NCI-H748 (cell line): ENCODE measurements around the gene CSAG3.
"Not testable (repeated sequence)": the region's sequence is repeated elsewhere in the genome, so short reads cannot be mapped to it uniquely, and the experiment has no call there.

Experiments used
- DNase-seq: peaks from one replicate; lab custom pipeline; 2025; ENCODE audit not compliant: unreplicated experiment; lab: John Stamatoyannopoulos, UW

CSAG3 gene

DNA sequence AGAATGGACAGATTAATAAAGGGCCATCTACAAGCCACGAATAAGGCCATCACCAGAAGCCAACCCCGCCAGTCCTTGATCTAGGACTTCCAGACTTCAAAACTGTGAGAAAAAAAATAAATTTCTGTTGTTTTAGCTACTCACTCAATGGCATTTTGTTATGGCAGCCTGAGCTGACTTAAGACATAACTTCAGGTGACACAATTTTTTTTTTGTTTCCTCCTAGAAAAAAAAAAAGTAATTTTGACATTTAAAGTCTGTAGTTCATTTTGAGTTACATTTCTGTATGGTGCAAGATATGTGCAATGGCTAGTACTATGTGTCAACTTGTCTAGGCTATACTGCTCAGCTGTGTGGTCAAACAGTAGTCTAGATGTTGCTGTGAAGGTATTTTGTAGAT lies at the start of gene CSAG3:
TSS of gene CSAG3 (plus strand) at position 301 of the 400 bp plus-strand sequence.
- not testable (repeated sequence) for DNase-seq

- DNase-seq, result not testable (repeated sequence)
Observed at GRCh38 chrX:152713195-152713594, 45.8 kb upstream of the CSAG3 start.

- not testable (repeated sequence) for DNase-seq
Observed at GRCh38 chrX:152713815-152714787, 44.9 kb upstream of the CSAG3 start, which contains the start of gene MAGEA2B. MAGEA2B (plus strand) TSS chrX:152714628; CDS start chrX:152717107, 2,479 bp downstream.

GRCh38 chrX:152725409-152725808 lies 33.6 kb upstream of the CSAG3 start:
- DNase-seq, result no peak

DNA sequence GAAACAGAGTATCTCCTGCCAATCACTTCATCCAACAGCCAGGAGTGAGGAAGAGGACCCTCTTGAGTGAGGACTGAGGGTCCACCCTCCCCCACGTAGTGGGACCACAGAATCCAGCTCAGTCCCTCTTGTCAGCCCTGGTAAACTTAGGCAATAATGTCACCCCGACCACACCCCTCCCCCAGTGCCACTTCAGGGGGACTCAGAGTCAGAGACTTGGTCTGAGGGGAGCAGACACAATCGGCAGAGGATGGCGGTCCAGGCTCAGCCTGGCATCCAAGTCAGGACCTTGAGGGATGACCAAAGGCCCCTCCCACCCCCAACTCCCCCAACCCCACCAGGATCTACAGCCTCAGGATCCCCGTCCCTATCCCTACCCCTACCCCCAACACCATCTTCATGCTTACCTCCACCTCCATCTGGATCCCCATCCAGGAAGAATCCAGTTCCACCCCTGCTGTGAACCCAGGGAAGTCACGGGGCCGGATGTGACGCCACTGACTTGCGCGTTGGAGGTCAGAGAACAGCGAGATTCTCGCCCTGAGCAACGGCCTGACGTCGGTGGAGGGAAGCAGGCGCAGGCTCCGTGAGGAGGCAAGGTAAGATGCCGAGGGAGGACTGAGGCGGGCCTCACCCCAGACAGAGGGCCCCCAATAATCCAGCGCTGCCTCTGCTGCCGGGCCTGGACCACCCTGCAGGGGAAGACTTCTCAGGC lies 25.6 kb upstream of the CSAG3 start, which contains the start of the genes CSAG1 and MAGEA12:
TSS of gene CSAG1 (minus strand) at position 461 of the 715 bp plus-strand sequence. CDS start 1,261 bp downstream, outside the sequence.
TSS of gene MAGEA12 (plus strand) at position 497 of the 715 bp plus-strand sequence. CDS start 2,405 bp downstream, outside the sequence.
- DNase-seq, result peak; percentile 89

- not testable (repeated sequence) for DNase-seq
Observed at GRCh38 chrX:152734143-152734858, 24.7 kb upstream of the CSAG3 start.

- DNase-seq, result no peak
Observed at GRCh38 chrX:152735101-152735500, 23.9 kb upstream of the CSAG3 start.

GRCh38 chrX:152735860-152736511 lies 23.0 kb upstream of the CSAG3 start:
- no peak for DNase-seq

DNA sequence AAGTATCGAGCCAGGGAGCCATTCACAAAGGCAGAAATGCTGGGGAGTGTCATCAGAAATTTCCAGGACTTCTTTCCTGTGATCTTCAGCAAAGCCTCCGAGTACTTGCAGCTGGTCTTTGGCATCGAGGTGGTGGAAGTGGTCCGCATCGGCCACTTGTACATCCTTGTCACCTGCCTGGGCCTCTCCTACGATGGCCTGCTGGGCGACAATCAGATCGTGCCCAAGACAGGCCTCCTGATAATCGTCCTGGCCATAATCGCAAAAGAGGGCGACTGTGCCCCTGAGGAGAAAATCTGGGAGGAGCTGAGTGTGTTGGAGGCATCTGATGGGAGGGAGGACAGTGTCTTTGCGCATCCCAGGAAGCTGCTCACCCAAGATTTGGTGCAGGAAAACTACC lies 22.5 kb upstream of the CSAG3 start:
- DNase-seq, result not testable (repeated sequence)

GRCh38 chrX:152738560-152738959 lies 20.5 kb upstream of the CSAG3 start:
- DNase-seq, result no peak

DNA sequence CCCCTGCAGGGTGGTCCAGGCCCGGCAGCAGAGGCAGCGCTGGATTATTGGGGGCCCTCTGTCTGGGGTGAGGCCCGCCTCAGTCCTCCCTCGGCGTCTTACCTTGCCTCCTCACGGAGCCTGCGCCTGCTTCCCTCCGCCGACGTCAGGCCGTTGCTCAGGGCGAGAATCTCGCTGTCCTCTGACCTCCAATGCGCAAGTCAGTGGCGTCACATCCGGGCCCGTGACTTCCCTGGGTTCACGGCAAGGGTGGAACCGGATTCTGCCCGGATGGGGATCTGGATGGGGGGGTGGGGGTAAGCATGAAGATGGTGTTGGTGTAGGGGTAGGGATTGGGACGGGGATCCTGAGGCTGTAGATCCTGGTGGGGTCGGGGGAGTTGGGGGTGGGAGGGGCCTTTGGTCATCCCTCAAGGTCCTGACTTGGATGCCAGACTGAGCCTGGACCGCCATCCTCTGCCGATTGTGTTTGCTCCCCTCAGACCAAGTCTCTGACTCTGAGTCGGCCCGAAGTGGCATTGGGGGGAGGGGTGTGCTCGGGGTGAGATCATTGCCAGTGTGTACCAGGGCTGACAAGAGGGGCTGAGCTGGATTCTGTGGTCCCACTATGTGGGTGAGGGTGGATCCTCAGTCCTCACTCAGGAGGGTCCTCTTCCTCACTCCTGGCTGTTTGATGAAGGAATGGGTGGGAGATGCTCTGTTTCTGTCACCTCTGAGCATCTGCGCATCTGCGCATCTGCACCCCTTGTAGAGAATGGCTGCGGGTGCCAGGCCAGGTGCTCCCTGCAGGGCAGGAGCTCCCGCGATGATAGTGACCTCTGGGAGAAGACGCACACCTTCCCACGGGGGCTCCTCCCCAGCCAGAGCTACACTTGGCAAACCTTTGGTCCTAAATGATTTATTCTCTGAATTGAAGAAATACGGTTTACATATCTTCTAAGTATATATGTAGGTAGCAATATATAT lies 5.0 kb upstream of the CSAG3 start, which contains the start of gene MAGEA2:
TSS of gene MAGEA2 (minus strand) at position 157 of the 965 bp plus-strand sequence. CDS start 2,479 bp downstream, outside the sequence.
- DNase-seq, result not testable (repeated sequence)

DNA sequence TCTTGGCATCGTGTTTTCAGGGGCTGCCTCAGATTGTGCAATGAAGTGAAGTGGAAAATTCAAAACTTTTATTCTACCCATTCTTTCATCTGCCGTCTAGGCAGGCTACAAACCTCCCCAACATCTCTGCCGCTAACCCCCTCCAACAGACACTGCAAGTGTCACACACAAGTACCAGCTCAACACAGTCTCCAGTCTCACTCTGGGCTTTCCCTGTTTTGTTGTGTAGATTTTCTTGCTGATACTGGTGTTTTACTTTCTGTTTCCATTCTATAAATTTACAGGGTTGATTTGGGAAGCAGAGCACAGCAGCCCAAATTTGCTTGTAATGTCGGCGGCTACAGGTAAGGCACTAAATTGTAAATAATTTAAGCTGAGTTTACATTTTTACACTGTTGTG lies 4.1 kb upstream of the CSAG3 start:
- DNase-seq, result not testable (repeated sequence)

DNA sequence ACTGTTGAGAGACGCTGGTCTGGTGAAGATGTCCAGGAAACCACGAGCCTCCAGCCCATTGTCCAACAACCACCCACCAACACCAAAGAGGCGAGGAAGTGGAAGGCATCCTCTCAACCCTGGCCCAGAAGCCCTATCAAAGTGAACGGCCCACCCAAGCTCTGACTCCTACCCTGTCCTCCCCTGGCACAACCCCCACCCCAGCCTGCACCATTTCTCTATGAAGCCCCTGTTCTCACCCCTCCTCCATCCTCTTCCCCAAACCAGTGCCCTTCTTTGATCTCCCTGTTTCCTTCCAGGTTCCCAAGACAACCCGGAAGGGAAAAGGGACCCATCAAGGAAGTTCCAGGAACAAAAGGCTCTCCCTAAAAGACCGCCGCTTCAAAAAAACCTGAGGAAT lies 526 bp downstream of the CSAG3 start:
- not testable (repeated sequence) for DNase-seq

DNA sequence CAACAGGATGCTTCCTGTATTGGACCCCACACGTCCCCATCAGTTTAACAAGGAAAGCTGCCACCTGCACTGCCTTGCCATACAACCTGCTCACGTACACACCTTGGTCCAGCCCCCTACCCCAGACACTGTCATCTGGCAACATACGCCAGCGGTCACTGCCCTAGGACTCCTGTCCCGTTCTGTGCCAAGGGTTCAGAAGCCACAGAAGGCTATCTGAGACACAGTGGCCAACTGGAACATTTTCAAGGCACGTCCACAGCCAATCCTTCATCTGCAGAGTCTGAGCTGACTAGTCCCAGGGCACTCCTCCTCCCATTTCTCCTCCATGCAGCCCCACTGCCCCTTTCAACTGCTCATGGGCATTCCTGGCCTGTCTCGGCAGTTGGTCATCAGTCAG lies 2.6 kb downstream of the CSAG3 start:
- DNase-seq, result not testable (repeated sequence)

- DNase-seq, result not testable (repeated sequence)
Observed at GRCh38 chrX:152766562-152766961, 7.5 kb downstream of the CSAG3 start.

GRCh38 chrX:152769549-152770289 lies 10.7 kb downstream of the CSAG3 start, which contains the start of gene MAGEA6:
MAGEA6 (minus strand) TSS chrX:152769689; CDS start chrX:152767650, 2,039 bp downstream.
- not testable (repeated sequence) for DNase-seq

DNA sequence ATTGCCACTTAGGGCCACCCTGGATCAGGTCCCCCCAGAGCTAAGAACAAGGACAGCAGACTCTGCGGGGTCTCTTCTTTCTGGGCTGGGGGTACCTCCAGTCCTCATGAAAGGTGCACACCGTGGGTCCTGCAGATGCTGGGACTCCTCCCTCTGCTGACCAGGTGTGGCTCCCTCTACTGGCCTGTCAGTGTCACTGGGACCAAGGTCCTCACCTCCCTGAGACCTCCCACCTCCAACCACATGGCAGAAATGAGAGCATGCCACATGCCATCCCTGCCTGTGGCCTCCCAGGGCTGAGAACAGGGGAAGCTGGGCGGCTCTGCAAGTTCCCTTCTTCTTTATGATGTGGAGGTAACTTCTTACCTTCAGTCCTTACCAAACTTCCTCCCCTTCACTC lies 28.0 kb downstream of the CSAG3 start:
- not testable (repeated sequence) for DNase-seq

DNA sequence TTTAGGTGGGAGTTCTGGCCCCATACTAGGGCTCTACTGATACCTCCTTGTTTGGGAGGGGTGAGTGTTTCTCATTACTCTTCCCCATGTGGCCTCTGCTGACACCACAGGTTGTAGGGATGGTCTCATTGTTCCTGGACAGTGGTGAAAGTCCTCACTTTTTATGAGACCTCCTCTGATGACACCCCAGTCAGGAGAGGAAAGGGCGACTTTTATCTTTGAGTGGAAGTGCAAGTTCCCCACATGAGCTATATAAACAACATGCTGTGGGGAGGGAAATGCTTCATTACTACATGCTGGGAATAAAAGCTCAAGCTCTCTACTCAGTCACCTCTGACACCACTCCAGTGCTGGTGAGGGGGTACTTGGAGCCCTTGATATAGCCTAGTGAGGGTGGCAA lies 39.9 kb downstream of the CSAG3 start:
- no peak for DNase-seq
